ENCODE measurements around the gene MRPL53. TPM values are rescaled to one million over a fixed set of nuclear protein-coding genes. Genes with fewer than 3 reads are reported as not detected.

The MRPL53 gene
- total and polyA plus RNA-seq, 2 of the 13 experiments (the other 11 are each of a cell fraction or from before 2014, with no cell fraction given) = 34.3 to 51.9 TPM

- TF ChIP-seq ZBED4 (CRISPR knock-in tag; IDR thresholded peaks at IDR 0.05; ENCODE audit: borderline replicate concordance) (peak; percentile 20; the same call in 1 of the 2 replicates), ZNF672 (CRISPR knock-in tag; IDR thresholded peaks at IDR 0.05) (0 out of 2 replicates have a peak, but pooled peaks have one; percentile 62), ZNF674 (CRISPR knock-in tag; IDR thresholded peaks at IDR 0.05; ENCODE audit: low read depth) (0 out of 2 replicates have a peak, but pooled peaks have one; percentile 64), SOX13 (IDR thresholded peaks at IDR 0.05) (peak; percentile 51; the same call in 1 of the 2 replicates), SOX13 (CRISPR knock-in tag; conservative IDR thresholded peaks at IDR 0.05 in 1 of 2, IDR thresholded peaks at IDR 0.05 in 1 of 2) (peak in 1 of 2 experiments; percentile 48; a peak in 1 of 4 replicates), TEAD3 (CRISPR knock-in tag; optimal IDR thresholded peaks at IDR 0.05; ENCODE audit: borderline replicate concordance) (peak; percentile 46), WIZ (CRISPR knock-in tag; IDR thresholded peaks at IDR 0.05) (no peak; the same call in 1 of the 2 replicates), ZNF230 (CRISPR knock-in tag; IDR thresholded peaks at IDR 0.05) (peak; percentile 84; the same call in 1 of the 2 replicates), ZNF558 (CRISPR knock-in tag; IDR thresholded peaks at IDR 0.05; ENCODE audit: borderline replicate concordance) (peak; percentile 28; the same call in 1 of the 2 replicates), IKZF4 (CRISPR knock-in tag; IDR thresholded peaks at IDR 0.05; ENCODE audit: borderline replicate concordance, low read depth, not compliant biosample characterization) (peak; percentile 87), FOXA3 (CRISPR knock-in tag; IDR thresholded peaks at IDR 0.05) (peak; percentile 43), FOXK1 (CRISPR knock-in tag; IDR thresholded peaks at IDR 0.05; ENCODE audit: borderline replicate concordance, low read depth) (peak; percentile 93; the same call in 1 of the 2 replicates), MTF1 (CRISPR knock-in tag; IDR thresholded peaks at IDR 0.05) (no peak), PBX3 (CRISPR knock-in tag; IDR thresholded peaks at IDR 0.05; ENCODE audit: borderline replicate concordance) (peak; percentile 54; the same call in 1 of the 2 replicates), ASH2L (IDR thresholded peaks at IDR 0.05; ENCODE audit: insufficient read length, low read depth, low read length) (peak; percentile 94), YEATS4 (CRISPR knock-in tag; IDR thresholded peaks at IDR 0.05; ENCODE audit: borderline replicate concordance) (peak; percentile 93), MEIS1 (CRISPR knock-in tag; IDR thresholded peaks at IDR 0.05; ENCODE audit: borderline replicate concordance) (peak; percentile 73; the same call in 1 of the 2 replicates), AGO1 (IDR thresholded peaks at IDR 0.05; ENCODE audit: low read depth, low read length, poor library complexity, severe bottlenecking) (peak; percentile 44), YEATS2 (CRISPR knock-in tag; IDR thresholded peaks at IDR 0.05; ENCODE audit: borderline replicate concordance) (peak; percentile 93), ZNF124 (CRISPR knock-in tag; IDR thresholded peaks at IDR 0.05) (peak; percentile 46; the same call in 1 of the 2 replicates), ZBTB37 (CRISPR knock-in tag; IDR thresholded peaks at IDR 0.05) (0 out of 2 replicates have a peak, but pooled peaks have one; percentile 5), MATR3 (CRISPR knock-in tag; IDR thresholded peaks at IDR 0.05) (no peak)
Observed at GRCh38 chr2:74482801-74483674, 10.6 kb upstream of the MRPL53 start, which contains the start of the genes CCDC142 and TTC31 (continued).

Data from HepG2 (cell line).